ENCODE results near the gene SLC25A18. TPM values are rescaled to one million over a fixed set of nuclear protein-coding genes. Genes with fewer than 3 reads are reported as not detected.
"Not testable (repeated sequence)": the region's sequence is repeated elsewhere in the genome, so short reads cannot be mapped to it uniquely, and the experiment has no call there.

SLC25A18 gene
- 0.04 TPM for polyA plus RNA-seq (2012; ENCODE audit: low read depth, missing spikeins)

DNA sequence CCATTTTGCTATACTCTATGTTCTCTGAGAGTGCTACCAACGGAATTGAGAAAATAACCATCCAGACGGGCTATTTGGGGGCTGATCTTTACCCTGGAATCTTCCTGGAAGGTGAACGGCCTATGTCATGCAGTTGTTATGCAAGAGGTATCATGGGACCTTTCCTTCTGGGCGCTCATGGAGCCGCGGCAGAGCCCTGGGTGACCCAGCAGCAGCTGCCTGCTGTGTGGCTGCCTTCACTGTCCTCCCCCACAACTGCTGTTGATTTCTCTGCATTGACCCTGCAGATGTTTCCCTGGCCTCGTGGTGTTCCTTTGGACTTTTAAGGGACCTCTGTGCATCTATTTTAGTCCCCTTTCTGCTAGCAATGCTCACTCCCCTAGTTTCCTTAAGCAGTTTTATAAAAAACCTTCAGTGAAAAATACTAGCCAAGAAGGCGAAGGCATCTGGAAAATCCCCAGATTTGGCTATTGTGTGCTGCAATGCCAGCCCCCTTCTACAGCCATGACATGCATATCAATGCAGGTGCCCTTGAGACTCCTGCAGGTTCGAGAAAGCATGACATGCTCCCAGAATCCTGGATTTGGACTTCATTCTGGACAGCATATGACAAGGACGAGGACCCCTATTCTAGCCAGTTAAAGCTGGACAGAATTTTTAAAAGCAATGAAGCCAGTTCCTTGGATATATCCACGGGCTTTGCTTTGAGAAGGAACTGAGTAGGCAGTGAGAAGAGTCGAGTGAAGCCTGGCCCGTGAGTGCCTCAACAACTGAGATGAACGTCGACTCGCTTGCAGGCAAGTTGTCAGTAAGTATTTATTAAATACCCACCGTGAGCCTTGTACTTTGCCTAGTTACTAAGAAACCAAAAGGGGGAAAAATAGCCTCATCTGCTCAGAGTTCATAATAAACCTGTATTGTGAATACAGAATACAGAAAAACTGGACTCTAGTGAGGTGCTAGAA, at the start of gene SLC25A18:
SLC25A18 (plus strand) TSS at position 593 of the 965 bp plus-strand sequence. CDS start 16,447 bp downstream, outside the sequence.
- FAIRE-seq = no peak
- no peak for DNase-seq (ENCODE audit: insufficient read length, low spot score)
- TF ChIP-seq POU2F2 (IDR thresholded peaks at IDR 0.05; ENCODE audit: low read depth, low read length) (no peak), POLR2AphosphoS5 (IDR thresholded peaks at IDR 0.05; ENCODE audit: low read depth, low read length) (no peak), SPI1 (IDR thresholded peaks at IDR 0.05; ENCODE audit: low read depth, low read length) (no peak), POLR2A (IDR thresholded peaks at IDR 0.05; ENCODE audit: low read depth, low read length) (no peak), PAX5 (IDR thresholded peaks at IDR 0.05; ENCODE audit: insufficient read depth, low read length, severe bottlenecking) (no peak), TAF1 (IDR thresholded peaks at IDR 0.05; ENCODE audit: low read depth, low read length) (no peak)

GRCh38 chr22:17513612-17514011, 49.7 kb upstream of the SLC25A18 start:
- TF ChIP-seq POLR2A (IDR thresholded peaks at IDR 0.05; ENCODE audit: low read depth, low read length) (no peak), PAX5 (IDR thresholded peaks at IDR 0.05; ENCODE audit: insufficient read depth, low read length, severe bottlenecking) (no peak), SPI1 (IDR thresholded peaks at IDR 0.05; ENCODE audit: low read depth, low read length) (no peak), TAF1 (IDR thresholded peaks at IDR 0.05; ENCODE audit: low read depth, low read length) (no peak), POU2F2 (IDR thresholded peaks at IDR 0.05; ENCODE audit: low read depth, low read length) (no peak), POLR2AphosphoS5 (IDR thresholded peaks at IDR 0.05; ENCODE audit: low read depth, low read length) (no peak)
- FAIRE-seq (no peak), DNase-seq (ENCODE audit: insufficient read length, low spot score) (no peak)

DNA sequence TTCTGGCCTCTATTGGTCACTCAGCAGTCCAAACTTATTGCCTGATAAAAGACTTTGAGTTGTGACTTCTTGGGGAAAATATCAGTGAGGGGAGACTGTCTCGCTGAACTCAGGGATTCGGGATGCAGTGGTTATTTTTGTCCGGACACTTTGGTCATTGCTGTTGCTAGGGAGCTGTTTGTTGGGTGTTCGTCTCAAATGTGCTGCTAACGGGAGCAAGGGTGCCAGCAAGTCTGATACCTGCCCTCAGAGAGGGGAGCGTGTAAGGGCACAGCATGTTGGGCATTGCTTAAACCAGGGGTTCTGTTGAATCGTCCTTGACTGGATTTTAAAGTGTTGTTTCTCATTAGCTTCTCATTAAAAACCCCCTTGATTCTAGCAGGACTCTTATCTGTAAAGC, 49.2 kb upstream of the SLC25A18 start:
- no peak for FAIRE-seq
- no peak for DNase-seq (ENCODE audit: insufficient read length, low spot score)
- no peak for TF ChIP-seq TAF1 (IDR thresholded peaks at IDR 0.05; ENCODE audit: low read depth, low read length)
- TF ChIP-seq POLR2A (IDR thresholded peaks at IDR 0.05; ENCODE audit: low read depth, low read length) = no peak
- no peak for TF ChIP-seq PAX5 (IDR thresholded peaks at IDR 0.05; ENCODE audit: insufficient read depth, low read length, severe bottlenecking)
- TF ChIP-seq SPI1 (IDR thresholded peaks at IDR 0.05; ENCODE audit: low read depth, low read length) = no peak
- TF ChIP-seq POU2F2 (IDR thresholded peaks at IDR 0.05; ENCODE audit: low read depth, low read length) = no peak
- TF ChIP-seq POLR2AphosphoS5 (IDR thresholded peaks at IDR 0.05; ENCODE audit: low read depth, low read length) = no peak

DNA sequence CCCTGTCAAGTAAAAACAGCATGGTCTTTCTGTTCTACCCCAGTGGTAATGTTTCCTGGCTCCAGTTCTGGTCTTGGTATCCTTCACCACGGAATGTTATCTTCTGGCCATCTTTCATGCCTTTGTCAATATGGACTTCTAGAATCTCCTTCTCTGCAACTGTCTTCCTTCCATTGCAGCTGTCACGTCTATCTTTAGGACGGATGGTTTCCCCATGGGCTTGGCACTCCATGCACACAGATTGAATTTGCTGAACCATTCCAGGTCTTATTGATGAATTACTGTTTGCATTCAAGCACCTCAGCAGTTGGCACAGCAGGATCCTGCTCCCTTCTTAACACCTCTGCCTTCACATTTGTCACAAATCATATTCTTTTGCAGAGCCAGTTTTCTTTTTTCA, 44.9 kb upstream of the SLC25A18 start:
- FAIRE-seq (no peak), DNase-seq (ENCODE audit: insufficient read length, low spot score) (no peak)
- TF ChIP-seq TAF1 (IDR thresholded peaks at IDR 0.05; ENCODE audit: low read depth, low read length) = no peak
- TF ChIP-seq SPI1 (IDR thresholded peaks at IDR 0.05; ENCODE audit: low read depth, low read length) = no peak
- no peak for TF ChIP-seq POU2F2 (IDR thresholded peaks at IDR 0.05; ENCODE audit: low read depth, low read length)
- TF ChIP-seq POLR2A (IDR thresholded peaks at IDR 0.05; ENCODE audit: low read depth, low read length) = no peak
- TF ChIP-seq POLR2AphosphoS5 (IDR thresholded peaks at IDR 0.05; ENCODE audit: low read depth, low read length) = no peak
- TF ChIP-seq PAX5 (IDR thresholded peaks at IDR 0.05; ENCODE audit: insufficient read depth, low read length, severe bottlenecking) = no peak

DNA sequence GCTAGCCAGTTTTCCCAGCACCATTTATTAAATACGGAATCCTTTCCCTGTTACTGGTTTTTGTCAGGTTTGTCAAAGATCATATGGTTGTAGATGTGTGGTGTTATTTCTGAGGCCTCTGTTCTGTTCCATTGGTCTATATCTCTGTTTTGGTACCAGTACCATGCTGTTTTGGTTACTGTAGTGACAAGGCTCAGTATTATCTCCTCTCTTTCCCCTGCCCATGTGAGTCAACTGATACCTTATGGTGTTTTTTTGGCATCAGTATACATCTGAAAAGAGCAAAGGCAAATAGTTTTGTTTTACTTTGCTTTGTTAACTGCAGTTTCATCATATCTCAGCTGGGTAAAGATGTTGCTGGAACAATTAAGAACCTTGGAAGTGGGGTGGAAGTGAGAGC, 41.3 kb upstream of the SLC25A18 start:
- not testable (repeated sequence) for FAIRE-seq

GRCh38 chr22:17523925-17524324, 39.4 kb upstream of the SLC25A18 start:
- no peak for FAIRE-seq
- DNase-seq (ENCODE audit: insufficient read length, low spot score) = no peak
- no peak for TF ChIP-seq POLR2A (IDR thresholded peaks at IDR 0.05; ENCODE audit: low read depth, low read length)

More for the DNA sequence above, 41.3 kb upstream of the SLC25A18 start:
- DNase-seq (ENCODE audit: insufficient read length, low spot score) = not testable (repeated sequence)

GRCh38 chr22:17536269-17536668, 27.0 kb upstream of the SLC25A18 start:
- DNase-seq (ENCODE audit: insufficient read length, low spot score) (no peak), FAIRE-seq (no peak)
- TF ChIP-seq POLR2AphosphoS5 (IDR thresholded peaks at IDR 0.05; ENCODE audit: low read depth, low read length) = no peak
- TF ChIP-seq TAF1 (IDR thresholded peaks at IDR 0.05; ENCODE audit: low read depth, low read length) = no peak
- TF ChIP-seq SPI1 (IDR thresholded peaks at IDR 0.05; ENCODE audit: low read depth, low read length) = no peak
- TF ChIP-seq POLR2A (IDR thresholded peaks at IDR 0.05; ENCODE audit: low read depth, low read length) = no peak
- TF ChIP-seq PAX5 (IDR thresholded peaks at IDR 0.05; ENCODE audit: insufficient read depth, low read length, severe bottlenecking) = no peak
- no peak for TF ChIP-seq POU2F2 (IDR thresholded peaks at IDR 0.05; ENCODE audit: low read depth, low read length)

DNA sequence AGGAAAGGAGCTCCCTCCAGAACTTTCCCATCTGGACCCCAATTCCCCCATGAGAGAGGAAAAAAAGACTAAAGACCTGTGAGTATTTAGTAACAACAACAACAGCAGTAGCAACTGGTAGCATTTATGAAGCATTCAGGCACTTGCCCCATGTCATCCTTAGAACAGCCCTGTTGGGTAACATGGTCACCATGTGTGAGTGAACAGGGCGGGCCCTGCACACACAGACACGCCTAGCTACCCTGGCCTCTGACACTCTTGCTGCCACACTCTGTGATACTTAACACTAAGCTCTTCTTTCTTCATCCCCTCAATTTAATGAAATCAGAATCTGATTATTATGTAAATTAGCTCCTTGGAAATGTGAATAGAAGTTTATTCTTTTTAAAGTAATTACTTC, 26.1 kb upstream of the SLC25A18 start:
- TF ChIP-seq PAX5 (IDR thresholded peaks at IDR 0.05; ENCODE audit: insufficient read depth, low read length, severe bottlenecking) (no peak), POLR2A (IDR thresholded peaks at IDR 0.05; ENCODE audit: low read depth, low read length) (no peak), TAF1 (IDR thresholded peaks at IDR 0.05; ENCODE audit: low read depth, low read length) (no peak), SPI1 (IDR thresholded peaks at IDR 0.05; ENCODE audit: low read depth, low read length) (no peak), POU2F2 (IDR thresholded peaks at IDR 0.05; ENCODE audit: low read depth, low read length) (no peak), POLR2AphosphoS5 (IDR thresholded peaks at IDR 0.05; ENCODE audit: low read depth, low read length) (no peak)
- FAIRE-seq (no peak), DNase-seq (ENCODE audit: insufficient read length, low spot score) (no peak)

DNA sequence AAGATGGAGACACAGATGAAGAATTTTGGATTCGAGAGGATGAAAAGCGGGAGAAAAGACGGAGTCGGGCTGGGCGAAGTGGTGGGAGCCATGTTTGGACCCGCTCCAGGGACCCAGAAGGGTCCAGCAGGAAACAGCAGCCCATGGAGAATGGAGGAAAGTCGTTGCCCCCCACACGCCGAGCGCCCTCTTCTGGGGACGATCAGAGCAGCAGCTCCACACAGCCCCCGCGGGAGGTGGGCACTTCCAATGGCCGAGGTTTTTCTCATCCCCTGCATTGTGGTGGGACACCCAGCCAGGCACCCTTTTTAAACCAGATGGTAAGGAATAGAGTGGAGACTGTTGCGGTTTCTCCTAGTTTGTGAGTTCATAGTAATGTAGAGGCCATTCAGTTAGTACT, 22.8 kb upstream of the SLC25A18 start:
- no peak for TF ChIP-seq POU2F2 (IDR thresholded peaks at IDR 0.05; ENCODE audit: low read depth, low read length)
- no peak for TF ChIP-seq POLR2A (IDR thresholded peaks at IDR 0.05; ENCODE audit: low read depth, low read length)
- no peak for TF ChIP-seq TAF1 (IDR thresholded peaks at IDR 0.05; ENCODE audit: low read depth, low read length)
- no peak for TF ChIP-seq SPI1 (IDR thresholded peaks at IDR 0.05; ENCODE audit: low read depth, low read length)
- no peak for TF ChIP-seq POLR2AphosphoS5 (IDR thresholded peaks at IDR 0.05; ENCODE audit: low read depth, low read length)
- TF ChIP-seq PAX5 (IDR thresholded peaks at IDR 0.05; ENCODE audit: insufficient read depth, low read length, severe bottlenecking) = no peak
- FAIRE-seq (no peak), DNase-seq (ENCODE audit: insufficient read length, low spot score) (no peak)

DNA sequence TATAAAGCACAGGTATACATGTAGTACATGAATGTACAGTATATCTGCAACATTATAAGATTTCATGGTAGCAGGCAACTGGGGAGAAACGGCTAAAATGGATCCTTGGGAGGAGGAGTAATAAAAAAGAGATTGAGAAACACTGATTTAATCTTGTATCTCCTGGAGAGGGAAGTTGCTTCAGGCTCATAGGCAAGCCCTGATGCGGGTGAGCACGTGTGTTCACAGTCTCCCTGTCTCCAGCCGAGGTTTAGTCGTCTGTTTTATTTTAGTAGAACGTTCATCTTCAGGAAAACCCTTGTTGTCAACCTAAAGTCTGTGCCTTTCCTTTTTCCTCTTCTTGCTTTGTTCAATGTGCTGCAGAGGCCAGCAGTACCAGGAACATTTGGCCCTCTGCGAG, 21.8 kb upstream of the SLC25A18 start:
- FAIRE-seq = no peak
- TF ChIP-seq TAF1 (IDR thresholded peaks at IDR 0.05; ENCODE audit: low read depth, low read length) (no peak), SPI1 (IDR thresholded peaks at IDR 0.05; ENCODE audit: low read depth, low read length) (no peak), PAX5 (IDR thresholded peaks at IDR 0.05; ENCODE audit: insufficient read depth, low read length, severe bottlenecking) (no peak), POLR2A (IDR thresholded peaks at IDR 0.05; ENCODE audit: low read depth, low read length) (no peak)

More for the DNA sequence above, 21.8 kb upstream of the SLC25A18 start:
- DNase-seq (ENCODE audit: insufficient read length, low spot score) = no peak

Data from GM12891 (cell line).